H1 (cell line): ENCODE measurements around the gene POMP. TPM values are rescaled to one million over a fixed set of nuclear protein-coding genes. Genes with fewer than 3 reads are reported as not detected.

Source experiments
- CTCF ChIA-PET: fragments of 300-600 bp; sonication (Branson Sonifier 250); formaldehyde crosslinking; loops from one replicate; lab custom pipeline; 2021; ENCODE audit not compliant: partially characterized antibody; lab: Charles Lee
- POLR2A ChIA-PET: fragments of 300-600 bp; sonication (Branson Sonifier 250); formaldehyde crosslinking; loops from one replicate; lab custom pipeline; 2021; ENCODE audit warnings: inconsistent platforms; ENCODE audit not compliant: partially characterized antibody; lab: Charles Lee
- DNase-seq, 2 experiments: peaks; one replicate each; pipeline versions ENCODE4 v3.0.0 to v3.0.0-alpha.2; 2010 to 2022; ENCODE audit warnings: low spot score in 2 of 2, low read depth in 1 of 2, mixed read lengths in 1 of 2
- FAIRE-seq: peaks from 2 replicates; lab custom pipeline; 2011; peaks lifted over from hg19 to GRCh38; lab: Jason Lieb, UNC
- H2AFZ ChIP-seq: 2 replicates; pipeline ENCODE4 v1.8.1; 2012; ENCODE audit warnings: low read length, inconsistent platforms
- H2AK5ac ChIP-seq: 2 replicates; pipeline ENCODE4 v1.6.1; 2013; ENCODE audit warnings: low read depth, low read length
- H2BK120ac ChIP-seq: replicated peaks from 2 replicates; pipeline ENCODE3; 2013; ENCODE audit warnings: low read depth, low read length, inconsistent platforms
- H2BK12ac ChIP-seq: 2 replicates; pipeline ENCODE4 v1.6.1; 2013; ENCODE audit warnings: low read depth, low read length
- H2BK15ac ChIP-seq: 2 replicates; pipeline ENCODE4 v1.6.1; 2013; ENCODE audit warnings: low read length
- H2BK20ac ChIP-seq: 2 replicates; pipeline ENCODE4 v1.6.1; 2013; ENCODE audit warnings: low read length
- H2BK5ac ChIP-seq: 2 replicates; pipeline ENCODE4 v1.6.1; 2013; ENCODE audit warnings: low read depth, low read length
- H3K14ac ChIP-seq: 2 replicates; pipeline ENCODE4 v1.6.1; 2013; ENCODE audit warnings: inconsistent platforms; ENCODE audit not compliant: insufficient read length
- H3K18ac ChIP-seq: 2 replicates; pipeline ENCODE4 v1.6.1; 2013; ENCODE audit warnings: low read length; ENCODE audit errors: extremely low read depth
- H3K23ac ChIP-seq: 2 replicates; pipeline ENCODE4 v1.6.1; 2013; ENCODE audit warnings: inconsistent platforms; ENCODE audit not compliant: insufficient read length
- H3K23me2 ChIP-seq: 2 replicates; pipeline ENCODE4 v1.6.1; 2013; ENCODE audit warnings: low read depth, low read length
- H3K27ac ChIP-seq: 2 replicates; pipeline ENCODE4 v1.6.1; 2011; ENCODE audit warnings: low read depth, low read length, inconsistent platforms
- H3K27me3 ChIP-seq, 4 experiments: replicated peaks in 1 of 4; 1 replicate in 1 of 4; 2 replicates in 3 of 4; pipeline versions ENCODE4 v1.6.1 to v1.8.1; 2011 to 2013; ENCODE audit warnings: low read length in 3 of 4, mild to moderate bottlenecking in 3 of 4, inconsistent platforms in 2 of 4, mixed read lengths in 2 of 4, moderate library complexity in 1 of 4; ENCODE audit not compliant: control insufficient read depth in 3 of 4, insufficient read depth in 3 of 4; ENCODE audit errors: extremely low read depth in 1 of 4
- H3K36me3 ChIP-seq, 4 experiments: 2 replicates each; pipeline versions ENCODE4 v1.6.1 to v1.8.1; 2011 to 2013; ENCODE audit warnings: mild to moderate bottlenecking in 4 of 4, low read length in 3 of 4, moderate library complexity in 2 of 4, control low read depth in 1 of 4, inconsistent platforms in 1 of 4; ENCODE audit not compliant: insufficient read depth in 4 of 4, control insufficient read depth in 2 of 4
- H3K4ac ChIP-seq: replicated peaks from 2 replicates; pipeline ENCODE3; 2013; ENCODE audit warnings: low read length, low read depth, mixed read lengths, inconsistent platforms; ENCODE audit not compliant: insufficient read length
- H3K4me1 ChIP-seq, 4 experiments: replicated peaks in 1 of 4; 1 replicate in 1 of 4; 2 replicates in 3 of 4; pipeline versions ENCODE4 v1.6.1 to v1.8.1; 2011 to 2013; ENCODE audit warnings: low read length in 3 of 4, inconsistent platforms in 2 of 4, mixed read lengths in 1 of 4; ENCODE audit not compliant: insufficient read depth in 4 of 4, control insufficient read depth in 3 of 4
- H3K4me2 ChIP-seq, 2 experiments: 2 replicates each; pipeline versions ENCODE4 v1.6.1 to v1.8.1; 2011 to 2013; ENCODE audit warnings: low read depth in 2 of 2, low read length in 2 of 2, control low read depth in 1 of 2, inconsistent platforms in 1 of 2, mild to moderate bottlenecking in 1 of 2; ENCODE audit not compliant: insufficient read depth in 1 of 2
- H3K4me3 ChIP-seq, 4 experiments: fragments of 200-600, 300-600 bp in 1 of 4; sonication (generic), shearing (Covaris generic), sonication (Bioruptor Twin) in 1 of 4; 2 replicates each; pipeline versions ENCODE4 v1.5.1 to v1.8.1; 2011 to 2016; ENCODE audit warnings: low read length in 4 of 4, low read depth in 3 of 4, control low read depth in 2 of 4, inconsistent platforms in 2 of 4, mild to moderate bottlenecking in 2 of 4, mixed read lengths in 1 of 4, moderate library complexity in 1 of 4; ENCODE audit not compliant: insufficient read depth in 2 of 4; ENCODE audit errors: extremely low read depth in 1 of 4
- H3K56ac ChIP-seq: replicated peaks from 2 replicates; pipeline ENCODE3; 2013; ENCODE audit warnings: low read depth, mild to moderate bottlenecking, mixed read lengths, low read length, inconsistent platforms; ENCODE audit not compliant: insufficient read length
- H3K79me1 ChIP-seq: 2 replicates; pipeline ENCODE4 v1.6.1; 2013; ENCODE audit warnings: low read depth, low read length, control low read depth
- H3K79me2 ChIP-seq, 2 experiments: 2 replicates each; pipeline versions ENCODE4 v1.6.1 to v1.8.1; 2012 to 2013; ENCODE audit warnings: low read length in 2 of 2, mild to moderate bottlenecking in 2 of 2, inconsistent platforms in 1 of 2; ENCODE audit not compliant: insufficient read depth in 2 of 2, control insufficient read depth in 1 of 2
- H3K9ac ChIP-seq, 4 experiments: replicated peaks in 1 of 4; 1 replicate in 1 of 4; 2 replicates in 3 of 4; pipeline versions ENCODE4 v1.6.1 to v1.8.1; 2011 to 2013; ENCODE audit warnings: low read depth in 3 of 4, low read length in 3 of 4, control low read depth in 2 of 4, mild to moderate bottlenecking in 2 of 4, moderate library complexity in 2 of 4, inconsistent platforms in 1 of 4; ENCODE audit errors: extremely low read depth in 1 of 4
- H3K9me3 ChIP-seq, 2 experiments: 2 replicates each; pipeline versions ENCODE4 v1.6.1 to v1.8.1; 2012 to 2013; ENCODE audit warnings: mild to moderate bottlenecking in 2 of 2, moderate library complexity in 2 of 2, control low read depth in 1 of 2, inconsistent platforms in 1 of 2, low read depth in 1 of 2, low read length in 1 of 2, mixed read lengths in 1 of 2; ENCODE audit not compliant: insufficient read depth in 2 of 2
- H4K20me1 ChIP-seq, 2 experiments: replicated peaks in 1 of 2; 2 replicates each; pipeline versions ENCODE3 to v1.8.1; 2011 to 2013; ENCODE audit warnings: inconsistent platforms in 2 of 2, low read length in 2 of 2, mild to moderate bottlenecking in 1 of 2; ENCODE audit not compliant: insufficient read depth in 2 of 2, control insufficient read depth in 1 of 2
- H4K5ac ChIP-seq: 2 replicates; pipeline ENCODE4 v1.6.1; 2013; ENCODE audit warnings: low read length, low read depth, mixed read lengths, inconsistent platforms; ENCODE audit not compliant: insufficient read length
- H4K8ac ChIP-seq: 2 replicates; pipeline ENCODE4 v1.8.0; 2013; ENCODE audit warnings: mild to moderate bottlenecking, moderate library complexity, low read length, inconsistent platforms; ENCODE audit not compliant: insufficient read depth; ENCODE audit errors: extremely low read depth
- H4K91ac ChIP-seq: replicated peaks from 2 replicates; pipeline ENCODE3; 2013; ENCODE audit warnings: low read length, mixed read lengths, inconsistent platforms; ENCODE audit not compliant: insufficient read length
- ATF2 ChIP-seq: IDR thresholded peaks from 2 replicates; pipeline ENCODE4 v1.6.1; 2012; ENCODE audit warnings: low read length, inconsistent platforms
- BCL11A ChIP-seq, 2 experiments: IDR thresholded peaks; one replicate each; pipeline ENCODE4 v1.6.1; 2011; ENCODE audit warnings: low read depth in 2 of 2, low read length in 2 of 2, mild to moderate bottlenecking in 2 of 2
- EZH2 ChIP-seq: fragments of 200-600 bp; sonication (generic); IDR thresholded peaks from 2 replicates; pipeline ENCODE4 v1.7.1; 2012; ENCODE audit warnings: low read depth, mild to moderate bottlenecking, moderate library complexity, low read length, inconsistent platforms; ENCODE audit not compliant: severe bottlenecking
- FOSL1 ChIP-seq: IDR thresholded peaks from 2 replicates; pipeline ENCODE4 v1.6.1; 2011; ENCODE audit warnings: mild to moderate bottlenecking, low read depth, low read length, moderate library complexity; ENCODE audit not compliant: insufficient read depth
- GABPA ChIP-seq: IDR thresholded peaks from 2 replicates; pipeline ENCODE4 v1.6.1; 2011; ENCODE audit warnings: mild to moderate bottlenecking, low read length, moderate library complexity, borderline replicate concordance; ENCODE audit not compliant: insufficient read depth
- GTF2F1 ChIP-seq: IDR thresholded peaks from 2 replicates; pipeline ENCODE4 v1.6.1; 2012; ENCODE audit warnings: low read depth, low read length, improper control_type of control experiment, borderline replicate concordance
- RNF2 ChIP-seq: fragments of 200-900, 300-1000 bp; sonication (generic); IDR thresholded peaks from 2 replicates; pipeline ENCODE4 v1.7.1; 2016; ENCODE audit warnings: borderline replicate concordance, low read depth, mild to moderate bottlenecking, antibody characterized with exemption, low read length; ENCODE audit not compliant: poor library complexity, severe bottlenecking; ENCODE audit errors: missing control alignments
- SIN3A ChIP-seq, 2 experiments: IDR thresholded peaks in 1 of 2; conservative IDR thresholded peaks in 1 of 2; 2 replicates each; pipeline ENCODE4 v1.6.1; 2011 to 2012; ENCODE audit warnings: low read length in 2 of 2, improper control_type of control experiment in 1 of 2, low read depth in 1 of 2, mild to moderate bottlenecking in 1 of 2
- SRF ChIP-seq: IDR thresholded peaks from 2 replicates; pipeline ENCODE4 v1.6.1; 2011; ENCODE audit warnings: mild to moderate bottlenecking, low read depth, low read length, moderate library complexity
- TBP ChIP-seq: IDR thresholded peaks from 2 replicates; pipeline ENCODE4 v1.6.1; 2011; ENCODE audit warnings: low read depth, low read length, improper control_type of control experiment
- polyA plus RNA-seq, 7 experiments: library from polyadenylated mRNA; depleted of rRNA in 3 of 7; stranded (reverse) in 5 of 7; unstranded in 2 of 7; fragments of >200 nt in 5 of 7; fragments of 200-250 nt in 2 of 7; gene quantifications; 1 replicate in 5 of 7; 2 replicates in 1 of 7; 4 replicates in 1 of 7; pipeline versions ENCODE4 v1.2.1 to v1.2.3, GENCODE V29; 2011 to 2013; ENCODE audit warnings: missing spikeins in 2 of 7, mixed read lengths in 2 of 7
- total RNA-seq: library from RNA; stranded (reverse); fragmentation: NEBNext Ultra II Directional; extraction: Animal tissue kit (Norgen Biotek cat#: 25700); gene quantifications from 2 replicates; pipeline ENCODE4 v1.2.1, GENCODE V29; 2021

POMP gene
- total and polyA plus RNA-seq, 2 of the 8 experiments (the other 6 are each of a cell fraction or from before 2014, with no cell fraction given) = 38.4 to 115 TPM

GRCh38 chr13:28704282-28704681 lies 45.4 kb downstream of the POMP start:
- H3K4ac ChIP-seq = no peak overlapping the region
- H2BK120ac ChIP-seq = no peak overlapping the region
- DNase-seq (no peak), FAIRE-seq (no peak)
- H3K9ac ChIP-seq = no peak overlapping the region
- H3K9me3 ChIP-seq = no peaks in the 10 kb centered on the region
- H3K27me3 ChIP-seq = no peaks in the 10 kb centered on the region
- H3K18ac ChIP-seq = no peak overlapping the region
- H3K4me1 ChIP-seq = no peaks in the 10 kb centered on the region
- ChIA-PET CTCF (no interaction called here), POLR2A (interaction anchor here (1.3 kb wide), 1 partner anchor 10 kb away, joined by 8 read pairs; no protein-coding TSS in a partner anchor)
- H4K5ac ChIP-seq = no peak overlapping the region
- H2BK20ac ChIP-seq = no peak overlapping the region
- no peak overlapping the region for H3K23ac ChIP-seq
- no peaks in the 10 kb centered on the region for H3K36me3 ChIP-seq
- no peaks in the 10 kb centered on the region for H4K20me1 ChIP-seq
- no peak overlapping the region for H2BK12ac ChIP-seq
- H2AFZ ChIP-seq = no peak overlapping the region
- H3K23me2 ChIP-seq = no peaks in the 10 kb centered on the region
- H2BK5ac ChIP-seq = no peak overlapping the region
- H3K4me2 ChIP-seq = no peak overlapping the region
- TF ChIP-seq SIN3A (conservative IDR thresholded peaks at IDR 0.05 in 1 of 2, IDR thresholded peaks at IDR 0.05 in 1 of 2; ENCODE audit: low read depth in 1 of 2, low read length in 2 of 2) (no peak), GTF2F1 (no peak), TBP (no peak), EZH2 (no peak), ATF2 (no peak), FOSL1 (no peak), BCL11A (IDR thresholded peaks at IDR 0.05; ENCODE audit: low read depth in 2 of 2, low read length in 2 of 2) (no peak), GABPA (no peak), RNF2 (no peak), SRF (no peak)
- no peak overlapping the region for H2AK5ac ChIP-seq
- no peaks in the 10 kb centered on the region for H3K79me2 ChIP-seq
- no peak overlapping the region for H3K56ac ChIP-seq
- H3K79me1 ChIP-seq = no peaks in the 10 kb centered on the region
- no peak overlapping the region for H3K4me3 ChIP-seq
- no peak overlapping the region; the same call in 1 of the 2 replicates for H2BK15ac ChIP-seq
- H4K91ac ChIP-seq = no peak overlapping the region
- H3K27ac ChIP-seq = no peak overlapping the region
- H4K8ac ChIP-seq = no peak overlapping the region
- no peak overlapping the region for H3K14ac ChIP-seq
